AG09309 (cell line): ENCODE measurements around the gene CDK2.

Experiments used
- DNase-seq: peaks from one replicate; pipeline ENCODE4 v3.0.0-alpha.2; 2010; ENCODE audit warnings: low read depth
- H3K4me3 ChIP-seq: 2 replicates; pipeline ENCODE4 v1.5.1; 2011; ENCODE audit warnings: mild to moderate bottlenecking, low read depth, low read length, moderate library complexity; ENCODE audit not compliant: control insufficient read depth
- TF ChIP-seq, protein P1 (sequence below): IDR thresholded peaks from 2 replicates; pipeline ENCODE4 v1.5.1; 2011; ENCODE audit warnings: mild to moderate bottlenecking, low read depth, low read length, inconsistent platforms; ENCODE audit not compliant: insufficient read depth, control insufficient read depth; ENCODE audit errors: missing control alignments

The CDK2 gene

DNA sequence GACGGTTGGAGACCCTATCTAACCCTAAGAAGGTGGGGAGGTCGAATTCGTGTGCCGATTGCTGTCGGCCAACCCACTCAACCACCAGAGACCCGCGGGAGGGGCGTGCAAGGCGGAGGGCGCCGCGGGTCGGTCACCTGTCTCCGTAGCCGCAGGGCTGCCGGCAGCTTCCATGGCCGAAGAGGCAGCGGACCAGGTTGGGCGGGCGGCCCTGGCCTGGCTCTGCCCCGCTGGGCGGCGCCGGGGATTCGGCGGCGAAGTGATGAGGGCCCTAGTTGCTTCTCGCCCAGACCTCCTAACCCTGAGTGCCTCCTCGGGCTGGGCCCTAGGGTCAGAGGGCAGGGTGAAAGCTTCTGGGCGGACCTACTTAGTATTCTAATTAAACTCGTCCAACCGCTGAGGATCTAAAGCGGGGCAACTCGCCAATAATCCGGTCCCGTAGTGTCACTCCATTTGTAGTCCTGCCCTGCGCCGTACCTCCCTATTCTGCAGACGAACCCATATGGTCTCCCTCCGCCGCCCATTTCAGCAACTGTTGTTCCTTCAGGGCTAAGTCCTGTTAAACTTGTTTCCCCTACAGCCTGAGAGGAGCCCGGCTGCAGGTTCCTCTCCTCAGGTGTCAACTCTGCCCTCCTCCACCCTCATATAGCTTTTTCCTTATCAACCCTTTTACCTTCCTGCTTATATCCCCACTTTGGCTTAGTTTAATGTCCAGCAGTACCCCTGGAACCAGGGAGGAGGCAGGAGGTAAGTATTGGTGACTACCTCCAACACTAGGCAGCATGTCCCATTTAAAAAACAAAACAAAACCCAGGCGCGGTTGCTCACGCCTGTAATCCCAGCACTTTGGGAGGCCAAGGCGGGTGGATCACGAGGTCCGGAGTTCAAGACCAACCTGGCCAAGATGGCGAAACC is 38.8 kb upstream of the CDK2 start, which contains the start of gene PYM1:
PYM1 (minus strand) TSS at position 307 of the 915 bp plus-strand sequence; CDS start at position 174, 133 bp downstream.
- no peak for DNase-seq
- TF ChIP-seq, protein P1, sequence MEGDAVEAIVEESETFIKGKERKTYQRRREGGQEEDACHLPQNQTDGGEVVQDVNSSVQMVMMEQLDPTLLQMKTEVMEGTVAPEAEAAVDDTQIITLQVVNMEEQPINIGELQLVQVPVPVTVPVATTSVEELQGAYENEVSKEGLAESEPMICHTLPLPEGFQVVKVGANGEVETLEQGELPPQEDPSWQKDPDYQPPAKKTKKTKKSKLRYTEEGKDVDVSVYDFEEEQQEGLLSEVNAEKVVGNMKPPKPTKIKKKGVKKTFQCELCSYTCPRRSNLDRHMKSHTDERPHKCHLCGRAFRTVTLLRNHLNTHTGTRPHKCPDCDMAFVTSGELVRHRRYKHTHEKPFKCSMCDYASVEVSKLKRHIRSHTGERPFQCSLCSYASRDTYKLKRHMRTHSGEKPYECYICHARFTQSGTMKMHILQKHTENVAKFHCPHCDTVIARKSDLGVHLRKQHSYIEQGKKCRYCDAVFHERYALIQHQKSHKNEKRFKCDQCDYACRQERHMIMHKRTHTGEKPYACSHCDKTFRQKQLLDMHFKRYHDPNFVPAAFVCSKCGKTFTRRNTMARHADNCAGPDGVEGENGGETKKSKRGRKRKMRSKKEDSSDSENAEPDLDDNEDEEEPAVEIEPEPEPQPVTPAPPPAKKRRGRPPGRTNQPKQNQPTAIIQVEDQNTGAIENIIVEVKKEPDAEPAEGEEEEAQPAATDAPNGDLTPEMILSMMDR, result no peak
- H3K4me3 ChIP-seq, result peak within 1 kb of the TSS; percentile 87

GRCh38 chr12:55929306-55929791 is 37.3 kb upstream of the CDK2 start:
- no peak for DNase-seq
- TF ChIP-seq, protein P1, result no peak
- no peak overlapping the region for H3K4me3 ChIP-seq

DNA sequence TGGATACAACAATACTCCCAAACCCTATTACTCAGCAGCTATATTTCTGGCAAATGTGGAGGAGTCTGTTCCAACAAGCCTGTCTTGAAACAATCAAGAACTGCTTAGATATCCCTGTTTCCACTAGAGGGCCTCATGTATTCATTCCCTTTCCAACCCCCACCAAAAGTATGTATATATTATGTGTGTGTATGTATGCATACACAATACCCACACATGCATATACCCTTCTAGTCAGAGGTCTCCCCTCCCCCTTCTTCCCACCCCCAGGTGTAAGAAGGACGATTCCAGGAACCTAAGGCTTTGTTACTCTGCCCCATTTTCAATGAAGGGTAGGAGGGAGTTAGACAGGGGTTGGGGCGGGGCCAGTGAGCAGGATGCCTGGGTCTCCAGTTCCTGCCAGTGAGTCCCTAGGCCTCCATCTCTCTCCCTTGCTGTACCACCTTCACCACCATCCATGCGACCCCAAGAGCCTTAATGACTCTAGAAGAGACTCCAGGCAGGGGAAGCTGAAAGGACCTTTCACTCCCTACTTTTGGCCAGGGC is 35.8 kb upstream of the CDK2 start, which contains the start of gene DGKA:
DGKA (plus strand) TSS at position 392 of the 546 bp plus-strand sequence. CDS start 5,342 bp downstream, outside the sequence.
- TF ChIP-seq, protein P1, result peak; percentile 64
- DNase-seq, result no peak
- peak within 1 kb of the TSS; percentile 97 for H3K4me3 ChIP-seq

GRCh38 chr12:55931317-55931779 is 35.3 kb upstream of the CDK2 start:
- peak overlapping the region; percentile 97 for H3K4me3 ChIP-seq
- no peak for DNase-seq
- TF ChIP-seq, protein P1, result no peak

GRCh38 chr12:55931780-55932550 is 34.7 kb upstream of the CDK2 start:
- H3K4me3 ChIP-seq, result peak overlapping the region; percentile 97
- TF ChIP-seq, protein P1, result no peak
- no peak for DNase-seq

DNA sequence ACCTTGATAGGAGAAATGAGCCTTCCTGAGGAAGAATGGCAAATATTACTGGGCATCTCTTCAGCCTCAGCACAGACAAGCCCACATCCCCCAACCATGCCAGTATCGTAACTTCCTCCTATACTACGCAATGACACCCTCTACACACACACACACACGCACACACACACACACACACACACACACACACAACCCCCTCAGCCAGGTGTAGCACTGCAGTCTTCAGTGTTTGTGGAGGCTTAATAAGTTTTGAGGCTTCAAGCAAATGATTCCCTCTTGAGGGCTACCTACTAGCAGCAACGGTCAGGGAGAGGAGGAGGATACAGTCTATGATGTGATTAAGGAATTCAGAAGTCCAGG is 34.1 kb upstream of the CDK2 start:
- DNase-seq, result no peak

More for the DNA sequence above, 34.1 kb upstream of the CDK2 start:
- TF ChIP-seq, protein P1, result no peak
- H3K4me3 ChIP-seq, result peak overlapping the region; percentile 97
